ENCODE measurements around the gene ADRB1.

- TF ChIP-seq CTCF (IDR thresholded peaks at IDR 0.05) (no peak), POLR2A (IDR thresholded peaks at IDR 0.05) (no peak)
Measured at GRCh38 chr10:114035791-114036190, 7.9 kb upstream of the ADRB1 start.

All from gastroesophageal sphincter (tissue), 3 donors.